Erythroblast (primary cell): ENCODE measurements around the gene TMEM119.
A peak's percentile ranks its signal among the peaks of the same experiment; 100 is the strongest.

Experiments
- DNase-seq, 2 experiments: peaks; one replicate each; lab custom pipeline; 2025; lab: John Stamatoyannopoulos, UW
- GATA1 ChIP-seq: IDR thresholded peaks from 2 replicates; pipeline ENCODE4 v1.6.1; 2011; ENCODE audit warnings: low read depth, mild to moderate bottlenecking, control low read depth, low read length, moderate library complexity
- POLR2A ChIP-seq: IDR thresholded peaks from 2 replicates; pipeline ENCODE4 v1.6.1; 2011; ENCODE audit warnings: mild to moderate bottlenecking, low read length

Gene TMEM119

GRCh38 chr12:108572166-108572790, 25.6 kb downstream of the TMEM119 start:
- no peak for DNase-seq
- TF ChIP-seq GATA1: no peak
- TF ChIP-seq POLR2A: no peak

DNA sequence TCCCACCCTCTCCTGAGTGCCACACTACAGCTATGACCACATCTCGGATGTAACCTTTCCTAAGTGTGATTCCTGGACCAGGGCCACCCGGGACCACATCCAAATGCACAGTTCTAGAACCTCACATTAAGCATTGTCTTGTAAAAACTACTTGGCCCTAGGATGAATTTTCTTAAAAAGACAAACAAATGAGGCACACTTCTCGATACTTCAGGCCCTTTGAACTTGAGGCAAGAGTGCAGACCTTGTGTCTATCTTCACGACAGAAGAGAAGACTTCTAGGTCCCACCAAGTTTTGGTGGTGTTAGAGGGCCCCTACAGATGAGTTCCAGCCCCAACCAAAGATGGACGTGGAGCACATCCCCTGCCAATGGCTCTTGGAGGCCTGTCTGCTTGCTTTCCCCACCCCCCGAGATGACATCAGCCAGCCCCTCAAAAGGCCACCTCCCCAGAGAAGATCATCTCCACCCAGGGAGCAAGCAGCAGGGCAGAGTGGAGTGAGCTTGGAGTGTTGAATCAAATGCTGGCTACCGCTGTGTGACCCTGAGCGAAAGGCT, 26.2 kb downstream of the TMEM119 start:
- no peak for DNase-seq
- TF ChIP-seq POLR2A: no peak
- TF ChIP-seq GATA1: no peak

DNA sequence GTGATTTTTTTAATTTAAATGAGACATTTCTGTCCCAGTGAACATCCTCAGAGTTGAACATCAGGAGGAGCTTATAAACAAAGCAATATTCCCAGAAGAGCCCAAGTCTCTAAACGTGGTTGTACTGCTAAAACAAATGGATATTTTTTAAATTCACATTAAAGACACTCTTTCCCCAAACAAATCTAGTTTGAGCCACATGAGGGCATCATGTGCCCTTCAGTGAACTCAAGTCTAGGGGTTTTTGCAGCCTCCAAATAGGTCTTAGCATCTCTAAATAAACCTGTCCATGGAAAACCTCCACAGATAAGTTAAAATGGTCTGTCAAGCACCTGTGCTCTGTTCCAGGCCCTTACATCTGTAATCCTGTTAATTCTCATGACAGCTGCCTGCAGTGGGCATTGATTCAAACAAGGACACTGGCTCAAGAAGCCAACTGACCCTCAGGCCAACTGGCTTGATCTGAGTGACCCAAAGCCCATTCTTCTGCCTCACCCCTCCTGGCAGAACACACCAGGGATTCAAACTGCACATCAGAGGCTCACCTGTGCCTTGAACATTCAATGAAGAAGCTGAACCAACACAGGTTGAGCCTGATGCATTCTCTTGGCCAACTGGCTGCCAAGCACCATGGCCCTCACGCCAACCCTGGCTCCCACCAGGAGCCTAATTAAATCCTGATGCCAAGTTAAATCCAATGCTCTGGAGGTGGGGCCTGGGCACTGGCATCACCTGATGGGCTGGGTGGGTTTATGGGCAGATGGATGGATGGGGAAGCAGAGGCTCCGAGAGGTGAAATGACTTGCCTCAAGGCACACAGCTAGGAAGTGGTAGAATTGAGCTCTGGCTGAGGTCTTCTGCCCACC, 26.9 kb downstream of the TMEM119 start:
- DNase-seq: peak; percentile 19 to 35
- TF ChIP-seq GATA1 (no peak), POLR2A (no peak)

- TF ChIP-seq GATA1 (no peak), POLR2A (no peak)
- no peak for DNase-seq
These were observed 29.3 kb downstream of the TMEM119 start for GRCh38 chr12:108568338-108569154.

DNA sequence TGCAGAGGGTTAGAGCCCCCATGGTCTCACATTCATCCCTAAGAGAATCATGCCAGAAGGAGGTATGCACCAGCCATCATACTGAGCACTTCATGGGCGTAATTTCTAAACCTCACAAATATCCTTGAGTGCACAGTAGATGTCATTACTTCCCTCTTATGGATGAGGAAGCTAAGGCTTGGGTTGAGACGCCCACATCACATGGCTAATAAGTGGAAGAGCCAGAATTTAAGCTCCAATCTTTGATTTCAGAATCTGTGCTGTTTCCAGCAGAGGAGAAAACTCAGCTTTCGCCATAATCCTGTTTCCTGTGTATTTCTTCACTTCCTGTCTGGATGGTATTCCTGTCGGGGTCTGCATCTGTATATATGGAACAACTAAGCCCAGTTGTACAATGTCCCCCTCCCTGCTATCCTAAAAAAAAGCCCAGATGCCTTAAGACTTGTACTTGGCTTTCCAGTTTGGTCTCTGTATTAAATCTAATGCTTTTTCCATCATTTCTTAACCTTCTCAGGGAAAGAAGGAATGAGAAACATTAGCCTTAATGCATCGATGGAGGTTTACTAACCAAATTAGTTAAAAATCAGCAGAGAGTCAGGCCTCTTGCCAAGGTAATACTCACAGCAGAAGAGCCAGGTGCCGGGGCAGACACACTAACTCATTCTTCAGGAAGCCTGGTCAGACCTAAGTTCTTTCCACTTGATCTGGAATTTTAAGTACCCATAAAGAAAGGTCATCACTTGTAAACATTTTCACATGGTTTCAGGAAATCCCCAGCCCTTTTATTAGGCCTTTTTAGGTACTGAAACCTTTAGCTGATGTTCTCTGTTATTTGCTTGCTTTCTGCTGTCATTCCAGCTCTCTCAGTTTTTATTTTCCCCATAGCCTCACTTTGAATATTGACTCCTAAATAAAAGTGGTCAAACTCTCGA, 30.2 kb downstream of the TMEM119 start:
- no peak for DNase-seq
- TF ChIP-seq POLR2A: no peak
- TF ChIP-seq GATA1: no peak

DNA sequence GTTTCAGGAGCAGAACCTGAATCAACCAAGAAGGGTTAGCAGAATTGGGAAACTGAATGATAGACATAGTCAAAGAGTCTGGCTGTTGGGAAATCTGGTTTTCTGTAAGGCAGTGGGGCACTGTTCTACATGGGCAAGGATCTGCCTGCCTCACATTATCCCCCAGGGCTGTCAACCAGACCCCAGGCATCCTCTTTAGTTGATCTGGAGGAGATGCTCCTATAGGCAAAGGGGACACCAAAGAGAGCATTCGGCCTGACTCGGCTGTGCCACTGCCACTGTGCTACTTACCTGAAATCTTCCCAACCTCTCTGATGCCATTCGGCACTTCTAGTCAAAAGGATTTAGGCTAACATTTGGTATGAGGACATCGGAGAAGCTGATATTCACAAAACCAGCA, 31.4 kb downstream of the TMEM119 start:
- TF ChIP-seq POLR2A: no peak
- no peak for TF ChIP-seq GATA1
- no peak for DNase-seq

DNA sequence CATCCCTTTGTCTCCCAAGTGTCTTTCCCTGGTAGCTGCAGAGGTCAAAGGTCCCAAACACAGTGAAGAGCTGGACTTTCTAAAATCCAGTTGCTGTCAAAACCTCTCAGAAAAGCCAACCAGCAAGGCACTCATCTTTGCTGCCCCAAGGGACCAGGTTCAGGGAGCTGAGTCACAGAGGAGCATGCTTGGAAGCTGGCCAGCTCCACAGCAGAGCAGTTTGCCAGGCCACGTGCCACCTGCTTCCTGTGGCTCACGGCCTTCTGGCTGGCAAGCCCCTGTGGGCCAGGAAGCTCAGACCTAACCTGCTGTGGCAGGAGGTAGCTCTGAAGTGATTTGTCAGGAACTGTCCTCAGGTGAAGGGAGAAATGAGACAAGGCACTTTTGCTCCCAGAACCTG, 31.9 kb downstream of the TMEM119 start:
- peak; percentile 16 for TF ChIP-seq POLR2A
- no peak for TF ChIP-seq GATA1
- peak; percentile 55 to 73 for DNase-seq

DNA sequence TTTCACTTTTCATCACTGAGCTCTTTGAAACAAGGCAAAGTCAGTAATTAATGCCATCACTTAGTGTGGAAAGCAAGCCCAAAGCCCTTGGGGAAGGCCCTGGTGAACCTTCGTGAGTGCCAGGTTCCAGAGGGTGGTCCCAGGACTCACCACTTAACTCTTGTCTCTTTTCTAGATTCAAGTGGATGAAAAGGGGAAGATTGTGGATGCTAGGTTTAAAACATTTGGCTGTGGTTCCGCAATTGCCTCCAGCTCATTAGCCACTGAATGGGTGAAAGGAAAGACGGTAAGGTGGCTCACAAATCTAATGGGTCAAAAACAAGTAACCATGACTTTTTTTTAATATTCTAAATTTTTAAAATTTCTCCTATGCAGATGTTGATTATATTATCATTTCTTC, 32.7 kb downstream of the TMEM119 start:
- TF ChIP-seq GATA1 (no peak), POLR2A (no peak)
- DNase-seq: no peak

- no peak for TF ChIP-seq GATA1
- TF ChIP-seq POLR2A: no peak
- peak; percentile 88 to 92 for DNase-seq
These were observed 33.2 kb downstream of the TMEM119 start for GRCh38 chr12:108564724-108565123.

GRCh38 chr12:108563804-108564151, 34.1 kb downstream of the TMEM119 start:
- no peak for TF ChIP-seq POLR2A
- TF ChIP-seq GATA1: no peak
- DNase-seq: no peak

- DNase-seq: peak; percentile 94 to 96
- TF ChIP-seq GATA1 (no peak), POLR2A (peak; percentile 51)
These were observed 34.6 kb downstream of the TMEM119 start for GRCh38 chr12:108563136-108563803.
